Measurements from ENCODE around the gene GMNN.

The GMNN gene

DNA sequence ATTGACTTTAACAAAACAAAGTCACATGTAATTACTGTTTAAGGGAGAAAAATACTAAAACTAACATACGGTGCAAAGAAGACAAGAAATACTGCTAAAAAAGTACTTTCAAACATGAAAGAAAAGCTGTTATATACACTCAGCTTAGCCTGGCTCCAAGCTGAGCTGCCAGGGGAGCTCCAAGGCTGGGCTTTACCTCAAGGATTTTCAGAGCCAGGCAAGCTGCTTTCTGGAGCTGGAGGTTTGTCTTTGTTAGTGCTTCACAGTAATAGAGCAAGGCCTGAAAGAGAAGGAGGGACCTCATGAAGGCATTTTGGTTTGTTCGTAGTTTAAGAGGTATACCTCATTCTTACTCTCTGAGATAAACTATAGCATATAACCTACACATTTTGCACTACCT is 43.6 kb downstream of the GMNN start:
- DNase-seq: no peak

DNA sequence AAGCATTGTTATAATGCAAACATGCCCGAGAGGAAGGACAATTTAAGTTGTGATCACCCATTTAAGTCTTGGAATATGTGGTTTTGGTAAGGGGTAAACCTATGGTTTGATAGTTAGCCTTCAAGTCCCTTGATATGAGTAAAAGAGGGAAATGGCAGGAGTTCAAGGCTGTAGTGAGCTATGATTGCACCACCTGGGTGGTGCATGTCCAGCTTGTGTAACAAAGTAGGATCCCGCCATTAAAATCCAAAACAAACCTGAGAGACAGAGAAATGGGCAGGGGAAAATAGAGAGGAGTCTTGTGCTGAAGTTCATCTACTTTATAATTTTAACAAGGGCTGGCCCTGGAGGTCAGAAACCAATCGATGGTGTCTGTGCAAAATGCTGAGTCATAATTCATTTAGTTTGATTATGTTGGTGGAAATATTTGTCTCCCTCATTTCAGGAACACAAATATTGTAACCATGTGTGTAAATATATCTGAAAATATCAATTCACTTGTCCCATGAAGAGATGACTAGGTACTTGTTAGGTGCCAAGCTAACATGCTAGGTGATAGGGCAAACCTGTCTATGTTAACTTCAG is 47.2 kb downstream of the GMNN start:
- DNase-seq: no peak

DNA sequence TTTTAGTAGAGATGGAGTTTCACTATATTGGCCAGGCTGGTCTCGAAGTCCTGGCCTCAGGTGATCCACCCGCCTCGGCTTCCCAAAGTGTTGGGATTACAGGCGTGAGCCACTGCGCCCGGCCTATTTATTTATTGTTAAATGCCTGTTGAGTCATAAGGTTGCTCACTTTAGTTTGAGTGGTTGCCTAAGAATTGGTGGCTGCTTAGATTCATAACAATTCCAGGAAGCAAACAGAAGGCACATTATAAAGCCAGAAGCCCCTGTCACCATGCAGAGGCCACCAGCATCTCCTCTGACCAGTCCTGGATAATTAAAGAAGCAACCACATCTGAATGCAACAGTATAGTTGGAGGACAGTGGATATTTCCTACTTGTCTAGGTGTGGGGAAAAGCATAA is 48.0 kb downstream of the GMNN start:
- DNase-seq: no peak

- no peak for DNase-seq
Measured at GRCh38 chr6:24823185-24823584, 48.4 kb downstream of the GMNN start.

DNA sequence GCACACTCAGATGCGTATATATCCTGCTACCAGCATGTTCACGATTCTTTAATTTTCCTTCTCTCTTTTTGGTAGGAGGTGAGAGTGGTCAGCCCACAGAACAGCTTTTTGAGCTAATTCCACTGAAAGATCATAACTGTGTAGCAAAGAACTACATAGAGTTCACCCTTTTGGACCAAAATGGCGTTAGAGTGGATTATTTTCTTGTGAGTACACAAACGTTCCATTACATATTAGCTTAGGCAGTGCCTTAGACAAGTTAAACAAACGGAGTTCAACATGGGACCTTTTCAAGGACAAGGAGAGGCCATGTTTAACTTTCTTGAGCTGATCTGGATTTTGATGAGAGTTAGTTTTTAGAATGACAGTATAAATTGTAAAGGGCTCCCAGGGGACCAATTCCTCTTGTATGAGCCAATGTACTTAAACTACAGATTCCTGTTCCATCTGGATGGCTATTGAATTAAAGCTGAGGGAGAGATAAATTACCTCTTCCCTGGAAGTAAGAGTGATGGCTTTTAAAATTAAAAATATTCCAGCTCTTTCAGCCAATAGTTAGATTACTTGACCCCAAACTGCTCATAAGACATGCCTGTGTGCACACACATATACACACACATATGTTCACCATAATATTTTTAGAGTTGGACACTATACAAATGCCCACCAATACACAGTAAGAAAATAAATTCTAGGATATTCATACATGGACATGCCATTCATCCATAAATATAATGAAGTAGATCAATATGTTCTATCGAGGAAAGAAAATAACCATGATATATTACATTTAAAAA is 49.6 kb downstream of the GMNN start:
- DNase-seq: no peak

- DNase-seq: no peak
Measured at GRCh38 chr6:24825130-24825630, 50.4 kb downstream of the GMNN start.

- DNase-seq: no peak
Measured at GRCh38 chr6:24827162-24827561, 52.4 kb downstream of the GMNN start.

GRCh38 chr6:24827970-24828369 is 53.2 kb downstream of the GMNN start:
- DNase-seq: no peak

GRCh38 chr6:24829657-24830056 is 54.9 kb downstream of the GMNN start:
- DNase-seq: no peak

DNA sequence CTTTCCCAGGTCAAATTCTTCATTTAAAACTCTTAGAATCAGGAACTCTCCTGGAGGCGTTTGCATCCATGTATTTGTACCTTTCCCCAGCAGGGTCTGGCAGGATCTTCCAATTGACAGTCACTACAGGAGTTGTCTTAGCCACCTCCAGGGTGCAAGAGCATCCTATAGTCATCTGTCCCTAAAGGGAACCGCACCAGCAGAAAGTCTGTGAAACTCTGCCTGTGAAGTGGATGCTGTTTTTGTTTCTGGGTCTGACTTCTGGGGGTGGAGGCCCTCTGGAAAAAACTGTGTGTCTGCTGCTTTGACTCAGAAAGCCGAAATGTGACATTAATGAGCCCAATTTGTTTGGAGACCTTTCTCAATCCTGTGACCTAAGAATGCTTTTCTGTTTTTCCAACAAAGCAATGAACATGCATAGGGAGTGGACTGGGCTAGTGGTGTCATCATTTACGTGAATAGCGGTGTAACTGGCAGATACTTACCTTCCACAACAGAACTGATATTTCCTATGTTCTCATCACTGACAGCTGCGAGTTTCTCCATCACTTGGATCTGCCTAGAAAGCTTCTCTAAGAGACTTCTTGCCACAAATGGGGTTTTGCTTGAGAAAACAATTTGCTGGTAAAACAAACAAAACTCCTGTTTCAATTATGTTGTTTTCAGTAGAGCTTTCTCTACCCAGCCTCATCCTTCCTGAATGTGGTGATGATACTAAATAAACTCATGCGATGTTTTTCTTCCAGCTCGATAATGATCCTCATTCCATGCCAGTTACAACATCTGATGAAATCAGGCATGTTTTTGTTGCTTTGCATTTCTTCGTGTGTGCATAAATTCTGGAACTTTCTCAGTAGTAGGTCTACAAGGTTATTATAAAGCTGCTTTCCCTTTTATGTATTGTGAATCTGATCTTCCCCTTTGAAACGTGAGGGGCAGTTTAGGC is 57.3 kb downstream of the GMNN start:
- no peak for DNase-seq

- DNase-seq: no peak
Measured at GRCh38 chr6:24832794-24833193, 58.1 kb downstream of the GMNN start.

GRCh38 chr6:24833711-24834386 is 59.1 kb downstream of the GMNN start:
- DNase-seq: no peak

Data from activated gamma-delta T cell treated with Interleukin-2 at 50 U/mL for 16 hours (primary cell).